SU-DHL-6 (cell line): Measurements from ENCODE around the gene AGRP.

Experiments used
- H2AFZ ChIP-seq: fragments of 200-600 bp; sonication (generic); 2 replicates; pipeline ENCODE4 v1.6.1; 2014; ENCODE audit warnings: low read depth, mild to moderate bottlenecking, moderate library complexity, mixed read lengths, antibody characterized with exemption, low read length; ENCODE audit not compliant: severe bottlenecking
- H3F3A ChIP-seq: fragments of 200-600 bp; shearing (Covaris generic); 2 replicates; pipeline ENCODE4 v1.6.0; 2016; ENCODE audit warnings: antibody characterized with exemption, mild to moderate bottlenecking; ENCODE audit not compliant: insufficient read depth
- H3K27ac ChIP-seq: fragments of 200-600 bp; sonication (generic); 2 replicates; pipeline ENCODE4 v1.5.1; 2016; ENCODE audit warnings: low read depth, mild to moderate bottlenecking, low read length, moderate library complexity, mixed read lengths
- H3K27me3 ChIP-seq: fragments of 200-600 bp; sonication (generic), shearing (Covaris generic); 2 replicates; pipeline ENCODE4 v1.6.0; 2014; ENCODE audit warnings: mild to moderate bottlenecking, low read length
- H3K36me3 ChIP-seq: fragments of 200-600 bp; sonication (generic); 2 replicates; pipeline ENCODE4 v1.6.1; 2014; ENCODE audit warnings: mild to moderate bottlenecking, low read length, mixed read lengths
- H3K4me2 ChIP-seq: fragments of 300-600, 200-600 bp; shearing (Covaris generic), sonication (generic); 2 replicates; pipeline ENCODE4 v1.6.0; 2014; ENCODE audit warnings: low read length, low read depth, mild to moderate bottlenecking; ENCODE audit not compliant: poor library complexity, severe bottlenecking
- H3K4me3 ChIP-seq: fragments of 200-600 bp; sonication (generic); 2 replicates; pipeline ENCODE4 v1.5.1; 2014; ENCODE audit warnings: antibody characterized with exemption, low read length, mild to moderate bottlenecking, mixed read lengths; ENCODE audit not compliant: insufficient read depth, poor library complexity, severe bottlenecking
- H3K79me2 ChIP-seq: fragments of 200-600 bp; sonication (generic); 2 replicates; pipeline ENCODE4 v1.6.1; 2014; ENCODE audit warnings: mild to moderate bottlenecking, low read length, moderate library complexity; ENCODE audit not compliant: insufficient read depth
- H3K9ac ChIP-seq: fragments of 200-600 bp; sonication (generic); 2 replicates; pipeline ENCODE4 v1.7.0; 2014; ENCODE audit warnings: mild to moderate bottlenecking, low read length
- H3K9me2 ChIP-seq: fragments of 200-600 bp; sonication (generic); replicated peaks from 2 replicates; pipeline ENCODE4 v1.6.1; 2014; ENCODE audit warnings: low read length; ENCODE audit not compliant: insufficient read depth
- H3K9me3 ChIP-seq: fragments of 200-600 bp; sonication (generic); 2 replicates; pipeline ENCODE4 v1.6.1; 2014; ENCODE audit warnings: low read length, mixed read lengths; ENCODE audit not compliant: insufficient read depth
- H4K20me1 ChIP-seq: fragments of 200-600 bp; sonication (generic); 2 replicates; pipeline ENCODE4 v1.6.1; 2014; ENCODE audit warnings: low read depth, mild to moderate bottlenecking, antibody characterized with exemption, low read length, moderate library complexity, mixed read lengths
- CTCF ChIP-seq: fragments of 200-600 bp; sonication (generic); IDR thresholded peaks from one replicate; pipeline ENCODE4 v1.5.1; 2017; ENCODE audit warnings: antibody characterized with exemption, mild to moderate bottlenecking, low read length, moderate library complexity; ENCODE audit not compliant: insufficient read depth, poor library complexity, severe bottlenecking
- EZH2phosphoT487 ChIP-seq: fragments of 200-600 bp; sonication (generic), shearing (Covaris generic); conservative IDR thresholded peaks from 2 replicates; pipeline ENCODE4 v1.6.1; 2018; ENCODE audit warnings: mild to moderate bottlenecking, antibody characterized with exemption, low read length, moderate library complexity, mixed read lengths

The AGRP gene

GRCh38 chr16:67451061-67451703, 32.2 kb downstream of the AGRP start:
- TF ChIP-seq EZH2phosphoT487 (no peak), CTCF (no peak)
- H4K20me1 ChIP-seq, result no peaks in the 10 kb centered on the region

DNA sequence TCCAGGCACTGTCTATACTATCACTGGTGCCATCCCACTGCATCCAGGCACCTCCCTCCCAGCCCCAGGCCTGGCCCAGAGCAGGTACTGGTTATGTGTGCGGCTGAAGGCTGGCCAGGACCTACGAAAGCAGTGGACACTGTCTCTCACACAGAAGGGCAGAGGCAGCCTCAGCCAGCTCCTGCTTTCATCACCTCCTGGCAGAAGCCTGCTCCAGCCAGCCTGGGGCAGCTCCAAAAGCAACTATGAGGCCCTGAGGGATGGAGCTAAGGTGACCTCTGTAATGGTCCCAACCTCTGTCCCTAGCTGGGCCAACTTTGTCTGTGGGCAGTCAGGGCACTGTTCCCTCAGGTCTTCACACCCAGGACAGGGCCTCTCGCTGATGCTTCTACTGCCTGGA, 33.6 kb downstream of the AGRP start:
- Histone ChIP-seq H3K4me3 (no peak overlapping the region), H2AFZ (no peak overlapping the region), H3F3A (no peaks in the 10 kb centered on the region), H3K79me2 (no peaks in the 10 kb centered on the region; the same call in 1 of the 2 replicates), H3K9ac (no peak overlapping the region), H3K36me3 (no peaks in the 10 kb centered on the region), H3K27ac (no peak overlapping the region), H3K27me3 (no peaks in the 10 kb centered on the region), H3K4me2 (no peak overlapping the region), H3K9me3 (no peaks in the 10 kb centered on the region), H3K9me2 (no peaks in the 10 kb centered on the region), H4K20me1 (no peaks in the 10 kb centered on the region)
- TF ChIP-seq EZH2phosphoT487, result no peak
- no peak for TF ChIP-seq CTCF

More at GRCh38 chr16:67451061-67451703, 32.2 kb downstream of the AGRP start:
- Histone ChIP-seq H3K9ac (no peak overlapping the region), H3K36me3 (no peaks in the 10 kb centered on the region), H3K79me2 (no peaks in the 10 kb centered on the region; the same call in 1 of the 2 replicates), H3K27ac (no peak overlapping the region), H2AFZ (no peak overlapping the region), H3K4me2 (no peak overlapping the region), H3K9me2 (no peaks in the 10 kb centered on the region), H3K27me3 (no peaks in the 10 kb centered on the region), H3K9me3 (no peaks in the 10 kb centered on the region), H3K4me3 (no peak overlapping the region), H3F3A (no peaks in the 10 kb centered on the region)

GRCh38 chr16:67449336-67449735, 34.0 kb downstream of the AGRP start:
- Histone ChIP-seq H3K4me3 (no peak overlapping the region), H4K20me1 (no peaks in the 10 kb centered on the region), H3F3A (no peaks in the 10 kb centered on the region), H3K9me2 (no peaks in the 10 kb centered on the region), H3K4me2 (no peak overlapping the region), H3K36me3 (no peaks in the 10 kb centered on the region), H3K79me2 (no peaks in the 10 kb centered on the region; the same call in 1 of the 2 replicates), H3K27me3 (no peaks in the 10 kb centered on the region), H2AFZ (no peak overlapping the region), H3K9ac (no peak overlapping the region), H3K27ac (no peak overlapping the region), H3K9me3 (no peaks in the 10 kb centered on the region)
- TF ChIP-seq CTCF (no peak), EZH2phosphoT487 (no peak)
